Colonic mucosa (tissue), 4 donors: Measurements from ENCODE around the gene SEL1L3. TPM values are rescaled to one million over a fixed set of nuclear protein-coding genes. Genes with fewer than 3 reads are reported as not detected.

Experiments used
- DNase-seq: peaks from one replicate; pipeline ENCODE4 v3.0.0-alpha.2; 2020
- H3K27ac ChIP-seq: fragments of 200-600 bp; one replicate; pipeline ENCODE4 v1.8.0; 2021
- H3K27me3 ChIP-seq: fragments of 200-600 bp; one replicate; pipeline ENCODE4 v1.8.0; 2021
- H3K36me3 ChIP-seq: fragments of 200-600 bp; one replicate; pipeline ENCODE4 v1.8.0; 2021
- H3K4me1 ChIP-seq: fragments of 200-600 bp; one replicate; pipeline ENCODE4 v1.8.0; 2021; ENCODE audit warnings: mild to moderate bottlenecking
- H3K4me3 ChIP-seq: fragments of 200-600 bp; one replicate; pipeline ENCODE4 v1.8.0; 2021
- H3K9ac ChIP-seq, 2 donors: one replicate each; pipeline ENCODE4 v1.7.0; 2013; ENCODE audit warnings: control low read depth in 2 of 2, low read depth in 2 of 2, low read length in 2 of 2
- H3K9me3 ChIP-seq: fragments of 200-600 bp; one replicate; pipeline ENCODE4 v1.8.0; 2021
- CTCF ChIP-seq: fragments of 200-600 bp; IDR thresholded peaks from one replicate; pipeline ENCODE4 v1.8.0; 2022; ENCODE audit warnings: antibody characterized with exemption, mild to moderate bottlenecking
- intact Hi-C: fragments of 100-400 bp; cut with DNase I; formaldehyde crosslinking; loops from one replicate; pipeline ENCODE4 v1.14.1; 2022
- total RNA-seq, 2 donors: library from RNA; stranded (reverse); fragmentation: NEBNext Ultra II Directional in 1 of 2; extraction: Animal tissue kit (Norgen Biotek cat#: 25700) in 1 of 2; gene quantifications; one replicate each; pipeline ENCODE4 v1.2.1, GENCODE V29; 2021
- donor health status: healthy.
- donor health status: DM: no; HTN: no; CAD: no.
- donor health status: DM: no; HTN: no; CAD: no.

SEL1L3 gene
- total RNA-seq, 2 donors from 2014 or later = 88.4 to 96.2 TPM

GRCh38 chr4:25795091-25795490, 67.7 kb downstream of the SEL1L3 start:
- Histone ChIP-seq H3K4me3 (no peak overlapping the region), H3K27ac (no peak overlapping the region), H3K4me1 (no peaks in the 10 kb centered on the region), H3K27me3 (no peaks in the 10 kb centered on the region), H3K36me3 (no peaks in the 10 kb centered on the region), H3K9ac (no peak overlapping the region), H3K9me3 (no peaks in the 10 kb centered on the region)
- no peak for TF ChIP-seq CTCF
- no peak for DNase-seq
- intact Hi-C loops = no loop called here

- TF ChIP-seq CTCF = no peak
- no peak overlapping the region for H3K9ac ChIP-seq
- intact Hi-C loops = no loop called here
- no peaks in the 10 kb centered on the region for H3K36me3 ChIP-seq
- H3K27ac ChIP-seq = no peak overlapping the region
- DNase-seq = no peak
- no peak overlapping the region for H3K4me3 ChIP-seq
- H3K9me3 ChIP-seq = no peaks in the 10 kb centered on the region
- no peaks in the 10 kb centered on the region for H3K27me3 ChIP-seq
- no peaks in the 10 kb centered on the region for H3K4me1 ChIP-seq
Observed at GRCh38 chr4:25792876-25793275, 69.9 kb downstream of the SEL1L3 start.

- TF ChIP-seq CTCF = peak; percentile 50
- Histone ChIP-seq H3K27ac (no peak overlapping the region), H3K9ac (no peak overlapping the region), H3K4me1 (no peaks in the 10 kb centered on the region), H3K36me3 (no peaks in the 10 kb centered on the region), H3K9me3 (no peaks in the 10 kb centered on the region), H3K27me3 (no peaks in the 10 kb centered on the region), H3K4me3 (no peak overlapping the region)
- DNase-seq = peak; percentile 70
- intact Hi-C loops = no loop called here
Observed at GRCh38 chr4:25792200-25792791, 70.5 kb downstream of the SEL1L3 start.

- DNase-seq = no peak
- no peak for TF ChIP-seq CTCF
- no peaks in the 10 kb centered on the region for H3K27me3 ChIP-seq
- H3K36me3 ChIP-seq = no peaks in the 10 kb centered on the region
- no peaks in the 10 kb centered on the region for H3K9me3 ChIP-seq
- H3K27ac ChIP-seq = no peak overlapping the region
- H3K9ac ChIP-seq = no peak overlapping the region
- no peak overlapping the region for H3K4me3 ChIP-seq
- no peaks in the 10 kb centered on the region for H3K4me1 ChIP-seq
- intact Hi-C loops = no loop called here
Observed at GRCh38 chr4:25790024-25790423, 72.8 kb downstream of the SEL1L3 start.

GRCh38 chr4:25788703-25789238, 74.0 kb downstream of the SEL1L3 start:
- no peaks in the 10 kb centered on the region for H3K27me3 ChIP-seq
- H3K27ac ChIP-seq = no peak overlapping the region
- no peaks in the 10 kb centered on the region for H3K9me3 ChIP-seq
- H3K4me3 ChIP-seq = no peak overlapping the region
- no peaks in the 10 kb centered on the region for H3K36me3 ChIP-seq
- H3K9ac ChIP-seq = no peak overlapping the region
- intact Hi-C loops = no loop called here
- no peak for TF ChIP-seq CTCF
- no peaks in the 10 kb centered on the region for H3K4me1 ChIP-seq
- DNase-seq = no peak
